SK-N-SH treated with all-trans-retinoic acid at 6 μM for 48 hours (cell line): ENCODE data around the gene DIRAS3.
"Not testable (repeated sequence)": the region's sequence is repeated elsewhere in the genome, so short reads cannot be mapped to it uniquely, and the experiment has no call there.

Experiments
- ESRRG ChIP-seq: fragments of 250-450 bp; sonication (Bioruptor Pico); IDR thresholded peaks from 2 replicates; pipeline ENCODE4 v1.6.1; 2021; ENCODE audit warnings: mild to moderate bottlenecking
- TOX ChIP-seq: fragments of 250-450 bp; sonication (Bioruptor Pico); IDR thresholded peaks from 2 replicates; pipeline ENCODE4 v1.8.0; 2021; ENCODE audit warnings: mild to moderate bottlenecking, moderate library complexity, borderline replicate concordance
- TSHZ2 ChIP-seq: fragments of 250-450 bp; sonication (Bioruptor Pico); IDR thresholded peaks from 2 replicates; pipeline ENCODE4 v1.5.0; 2020; ENCODE audit warnings: mild to moderate bottlenecking, moderate library complexity
- TF ChIP-seq, protein P1 (sequence below): fragments of 250-450 bp; sonication (Bioruptor Pico); IDR thresholded peaks from 2 replicates; pipeline ENCODE4 v1.8.0; 2020; ENCODE audit warnings: mild to moderate bottlenecking, moderate library complexity, borderline replicate concordance

- TF ChIP-seq TOX; TSHZ2 (CRISPR knock-in tag); ESRRG (CRISPR knock-in tag): not testable (repeated sequence)
- TF ChIP-seq, protein P1, sequence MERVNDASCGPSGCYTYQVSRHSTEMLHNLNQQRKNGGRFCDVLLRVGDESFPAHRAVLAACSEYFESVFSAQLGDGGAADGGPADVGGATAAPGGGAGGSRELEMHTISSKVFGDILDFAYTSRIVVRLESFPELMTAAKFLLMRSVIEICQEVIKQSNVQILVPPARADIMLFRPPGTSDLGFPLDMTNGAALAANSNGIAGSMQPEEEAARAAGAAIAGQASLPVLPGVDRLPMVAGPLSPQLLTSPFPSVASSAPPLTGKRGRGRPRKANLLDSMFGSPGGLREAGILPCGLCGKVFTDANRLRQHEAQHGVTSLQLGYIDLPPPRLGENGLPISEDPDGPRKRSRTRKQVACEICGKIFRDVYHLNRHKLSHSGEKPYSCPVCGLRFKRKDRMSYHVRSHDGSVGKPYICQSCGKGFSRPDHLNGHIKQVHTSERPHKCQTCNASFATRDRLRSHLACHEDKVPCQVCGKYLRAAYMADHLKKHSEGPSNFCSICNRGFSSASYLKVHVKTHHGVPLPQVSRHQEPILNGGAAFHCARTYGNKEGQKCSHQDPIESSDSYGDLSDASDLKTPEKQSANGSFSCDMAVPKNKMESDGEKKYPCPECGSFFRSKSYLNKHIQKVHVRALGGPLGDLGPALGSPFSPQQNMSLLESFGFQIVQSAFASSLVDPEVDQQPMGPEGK (CRISPR knock-in tag) = not testable (repeated sequence)
Measured at GRCh38 chr1:68003626-68004025, 46.8 kb downstream of the DIRAS3 start.
